Measurements from ENCODE around the gene POU6F2. TPM values are rescaled to one million over a fixed set of nuclear protein-coding genes. Genes with fewer than 3 reads are reported as not detected.

Gene POU6F2
- total RNA-seq, 1 experiment from 2014 or later, result not detected

DNA sequence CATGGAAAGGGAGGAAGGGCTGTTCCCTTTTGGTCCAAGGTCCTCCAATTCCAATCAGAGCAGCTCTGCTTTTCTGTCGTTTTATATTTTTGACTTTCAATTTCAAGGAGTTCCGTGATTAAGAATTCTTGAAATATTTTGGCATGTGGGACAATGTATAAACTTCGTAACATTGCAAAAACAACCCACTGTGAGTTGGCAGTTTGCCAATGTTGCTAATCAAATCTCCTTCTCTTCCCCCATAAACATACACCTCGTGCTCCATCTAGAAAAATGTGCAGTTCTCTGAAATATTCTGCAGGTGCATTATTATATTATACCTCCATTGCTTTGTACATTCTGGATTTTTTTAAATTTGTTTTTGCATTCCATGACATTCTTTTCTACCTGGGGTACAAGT is 49.8 kb downstream of the POU6F2 start:
- BruUV-seq (replicated peaks), result no TSS peak
- intact Hi-C loops (cut with micrococcal nuclease; ENCODE audit: unreplicated experiment), result no loop called here
- Histone ChIP-seq H3K36me3 (ENCODE audit: control insufficient read depth, insufficient read depth, low read length) (no peaks in the 10 kb centered on the region), H3K27me3 (ENCODE audit: control insufficient read depth, insufficient read depth, low read length) (no peaks in the 10 kb centered on the region), H3K27ac (ENCODE audit: low read length) (no peak overlapping the region), H3K4me1 (ENCODE audit: control insufficient read depth, insufficient read depth, low read length) (no peaks in the 10 kb centered on the region), H3K4me3 (ENCODE audit: low read depth in 2 of 2, low read length in 2 of 2) (no peak overlapping the region), H3K9me3 (ENCODE audit: control insufficient read depth, insufficient read depth, low read depth, low read length) (no peaks in the 10 kb centered on the region; the same call in 1 of the 2 replicates)
- in situ Hi-C loops (cut with HindIII; ENCODE audit: low pct_unique_long_range_greater_than_20kb, low sequenced_read_pairs), result no loop called here
- ChIA-PET POLR2A (no interaction called here), CTCF (no interaction called here)
- no peak for DNase-seq (ENCODE audit: low read depth, low spot score)
- no peak for TF ChIP-seq TCF7L2 (IDR thresholded peaks at IDR 0.05; ENCODE audit: low read depth, low read length)
- TF ChIP-seq, protein P1, sequence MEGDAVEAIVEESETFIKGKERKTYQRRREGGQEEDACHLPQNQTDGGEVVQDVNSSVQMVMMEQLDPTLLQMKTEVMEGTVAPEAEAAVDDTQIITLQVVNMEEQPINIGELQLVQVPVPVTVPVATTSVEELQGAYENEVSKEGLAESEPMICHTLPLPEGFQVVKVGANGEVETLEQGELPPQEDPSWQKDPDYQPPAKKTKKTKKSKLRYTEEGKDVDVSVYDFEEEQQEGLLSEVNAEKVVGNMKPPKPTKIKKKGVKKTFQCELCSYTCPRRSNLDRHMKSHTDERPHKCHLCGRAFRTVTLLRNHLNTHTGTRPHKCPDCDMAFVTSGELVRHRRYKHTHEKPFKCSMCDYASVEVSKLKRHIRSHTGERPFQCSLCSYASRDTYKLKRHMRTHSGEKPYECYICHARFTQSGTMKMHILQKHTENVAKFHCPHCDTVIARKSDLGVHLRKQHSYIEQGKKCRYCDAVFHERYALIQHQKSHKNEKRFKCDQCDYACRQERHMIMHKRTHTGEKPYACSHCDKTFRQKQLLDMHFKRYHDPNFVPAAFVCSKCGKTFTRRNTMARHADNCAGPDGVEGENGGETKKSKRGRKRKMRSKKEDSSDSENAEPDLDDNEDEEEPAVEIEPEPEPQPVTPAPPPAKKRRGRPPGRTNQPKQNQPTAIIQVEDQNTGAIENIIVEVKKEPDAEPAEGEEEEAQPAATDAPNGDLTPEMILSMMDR (IDR thresholded peaks at IDR 0.05), result no peak
- TF ChIP-seq POLR2AphosphoS5 (IDR thresholded peaks at IDR 0.05; ENCODE audit: low read depth, low read length), result no peak
- TF ChIP-seq, protein P2, sequence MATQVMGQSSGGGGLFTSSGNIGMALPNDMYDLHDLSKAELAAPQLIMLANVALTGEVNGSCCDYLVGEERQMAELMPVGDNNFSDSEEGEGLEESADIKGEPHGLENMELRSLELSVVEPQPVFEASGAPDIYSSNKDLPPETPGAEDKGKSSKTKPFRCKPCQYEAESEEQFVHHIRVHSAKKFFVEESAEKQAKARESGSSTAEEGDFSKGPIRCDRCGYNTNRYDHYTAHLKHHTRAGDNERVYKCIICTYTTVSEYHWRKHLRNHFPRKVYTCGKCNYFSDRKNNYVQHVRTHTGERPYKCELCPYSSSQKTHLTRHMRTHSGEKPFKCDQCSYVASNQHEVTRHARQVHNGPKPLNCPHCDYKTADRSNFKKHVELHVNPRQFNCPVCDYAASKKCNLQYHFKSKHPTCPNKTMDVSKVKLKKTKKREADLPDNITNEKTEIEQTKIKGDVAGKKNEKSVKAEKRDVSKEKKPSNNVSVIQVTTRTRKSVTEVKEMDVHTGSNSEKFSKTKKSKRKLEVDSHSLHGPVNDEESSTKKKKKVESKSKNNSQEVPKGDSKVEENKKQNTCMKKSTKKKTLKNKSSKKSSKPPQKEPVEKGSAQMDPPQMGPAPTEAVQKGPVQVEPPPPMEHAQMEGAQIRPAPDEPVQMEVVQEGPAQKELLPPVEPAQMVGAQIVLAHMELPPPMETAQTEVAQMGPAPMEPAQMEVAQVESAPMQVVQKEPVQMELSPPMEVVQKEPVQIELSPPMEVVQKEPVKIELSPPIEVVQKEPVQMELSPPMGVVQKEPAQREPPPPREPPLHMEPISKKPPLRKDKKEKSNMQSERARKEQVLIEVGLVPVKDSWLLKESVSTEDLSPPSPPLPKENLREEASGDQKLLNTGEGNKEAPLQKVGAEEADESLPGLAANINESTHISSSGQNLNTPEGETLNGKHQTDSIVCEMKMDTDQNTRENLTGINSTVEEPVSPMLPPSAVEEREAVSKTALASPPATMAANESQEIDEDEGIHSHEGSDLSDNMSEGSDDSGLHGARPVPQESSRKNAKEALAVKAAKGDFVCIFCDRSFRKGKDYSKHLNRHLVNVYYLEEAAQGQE (IDR thresholded peaks at IDR 0.05; ENCODE audit: insufficient read depth in 1 of 2, low read depth in 2 of 2, low read length in 1 of 2), result no peak
- no peak for TF ChIP-seq SIN3A (IDR thresholded peaks at IDR 0.05; ENCODE audit: borderline replicate concordance, insufficient read depth, low read depth, low read length)
- no peak for ATAC-seq

DNA sequence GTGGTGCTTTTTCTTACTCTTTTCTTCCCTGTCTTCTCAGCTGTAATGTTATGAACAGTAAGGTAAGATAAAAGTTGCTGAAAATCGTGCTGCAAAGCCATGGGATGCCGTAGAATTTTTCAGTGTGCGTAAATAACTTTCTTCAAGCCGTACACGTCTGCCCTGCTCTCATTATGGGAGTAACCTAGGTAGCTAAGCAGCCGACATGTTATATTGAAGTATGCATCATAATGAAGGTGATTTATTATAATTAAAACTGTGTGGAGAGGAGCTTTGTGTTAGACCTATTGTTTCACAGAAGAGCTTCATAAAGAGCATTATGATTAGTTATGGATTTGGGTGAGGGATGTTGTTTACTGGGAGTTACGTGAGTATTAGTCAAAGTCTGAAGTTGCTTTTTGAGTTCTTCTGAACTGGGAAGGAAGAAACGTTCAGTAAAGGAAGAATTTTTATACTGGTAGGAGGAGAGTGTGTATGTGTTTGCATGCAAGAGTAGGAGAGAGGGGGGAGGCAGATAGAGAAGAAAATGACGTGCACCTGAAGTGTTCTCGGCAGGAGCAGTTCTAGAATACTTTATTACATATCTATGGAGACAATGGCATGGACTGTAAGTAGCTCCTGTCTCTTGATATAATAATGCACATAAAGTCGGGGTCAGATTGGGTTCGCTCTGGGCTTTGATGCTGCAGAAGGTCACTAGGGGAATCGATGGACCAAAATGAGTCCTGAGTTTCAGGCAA is 56.3 kb downstream of the POU6F2 start:
- ATAC-seq (no peak), DNase-seq (ENCODE audit: low read depth, low spot score) (no peak)
- Histone ChIP-seq H3K27ac (ENCODE audit: low read length) (no peak overlapping the region), H3K27me3 (ENCODE audit: control insufficient read depth, insufficient read depth, low read length) (peaks cover 3% of the 10 kb centered on the region), H3K36me3 (ENCODE audit: control insufficient read depth, insufficient read depth, low read length) (no peaks in the 10 kb centered on the region), H3K9me3 (ENCODE audit: control insufficient read depth, insufficient read depth, low read depth, low read length) (no peaks in the 10 kb centered on the region), H3K4me1 (ENCODE audit: control insufficient read depth, insufficient read depth, low read length) (no peaks in the 10 kb centered on the region), H3K4me3 (ENCODE audit: low read depth in 2 of 2, low read length in 2 of 2) (no peak overlapping the region)
- TF ChIP-seq, protein P2 (IDR thresholded peaks at IDR 0.05; ENCODE audit: insufficient read depth in 1 of 2, low read depth in 2 of 2, low read length in 1 of 2), result no peak
- TF ChIP-seq, protein P1 (IDR thresholded peaks at IDR 0.05), result no peak
- TF ChIP-seq POLR2AphosphoS5 (IDR thresholded peaks at IDR 0.05; ENCODE audit: low read depth, low read length) (no peak), SIN3A (IDR thresholded peaks at IDR 0.05; ENCODE audit: borderline replicate concordance, insufficient read depth, low read depth, low read length) (no peak), TCF7L2 (IDR thresholded peaks at IDR 0.05; ENCODE audit: low read depth, low read length) (no peak)
- ChIA-PET CTCF (no interaction called here), POLR2A (no interaction called here)
- in situ Hi-C loops (cut with HindIII; ENCODE audit: low pct_unique_long_range_greater_than_20kb, low sequenced_read_pairs) (no loop called here), intact Hi-C loops (cut with micrococcal nuclease; ENCODE audit: unreplicated experiment) (no loop called here)
- BruUV-seq (replicated peaks), result no TSS peak
